Thyroid gland (tissue), 4 donors: ENCODE data around the gene BARD1.

ENCODE experiments used
- CTCF ChIP-seq, 6 experiments: fragments of 200-600 bp in 3 of 6; fragments of 450-650 bp in 3 of 6; sonication (generic) in 3 of 6; IDR thresholded peaks; one replicate each; pipeline ENCODE4 v1.5.1; 2016 to 2019; ENCODE audit warnings: antibody characterized with exemption in 6 of 6, mild to moderate bottlenecking in 2 of 6, inconsistent platforms in 1 of 6, moderate library complexity in 1 of 6
- POLR2A ChIP-seq, 2 donors: fragments of 450-650 bp; IDR thresholded peaks; one replicate each; pipeline ENCODE4 v1.6.1; 2017; ENCODE audit warnings: antibody characterized with exemption in 2 of 2, mild to moderate bottlenecking in 2 of 2, moderate library complexity in 1 of 2

DNA sequence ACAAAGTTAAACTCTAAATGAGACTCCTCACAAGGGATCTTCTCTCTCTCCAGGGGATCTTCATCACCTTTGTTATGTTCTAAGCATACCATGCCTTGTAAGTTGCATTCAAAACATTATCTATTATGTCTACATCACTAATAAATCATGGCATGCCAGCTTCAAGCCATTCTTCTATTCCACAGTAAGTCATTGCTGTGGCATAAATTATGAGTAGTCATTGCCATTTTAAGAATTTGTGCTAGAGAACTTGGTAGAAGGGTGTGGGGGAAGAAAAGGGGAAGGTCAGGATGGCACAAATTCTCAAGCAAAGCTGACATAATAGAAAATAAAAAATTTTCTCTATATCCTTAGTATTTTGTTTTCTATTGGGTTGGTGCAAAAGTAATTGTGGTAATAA is 33.5 kb downstream of the BARD1 start:
- TF ChIP-seq CTCF (IDR thresholded peaks at IDR 0.05): no peak
- TF ChIP-seq POLR2A (IDR thresholded peaks at IDR 0.05): no peak
